CD4-positive, alpha-beta T cell treated with Interferon alpha-2 for 1 hour (primary cell): ENCODE measurements around the gene MEP1B.
A peak's percentile ranks its signal among the peaks of the same experiment; 100 is the strongest.
"Not testable (repeated sequence)": the region's sequence is repeated elsewhere in the genome, so short reads cannot be mapped to it uniquely, and the experiment has no call there.

Source experiments
- DNase-seq, 2 donors: peaks; one replicate each; pipeline ENCODE4 v3.0.0-alpha.2; 2020 to 2022

MEP1B gene

GRCh38 chr18:32189790-32190189 is at the start of gene MEP1B:
Gene MEP1B, plus strand, starts transcription at chr18:32190039. Its CDS starts 32 bp downstream, at chr18:32190071.
- no peak for DNase-seq

- DNase-seq: no peak
Measured at GRCh38 chr18:32148185-32148870, 41.5 kb upstream of the MEP1B start.

GRCh38 chr18:32152705-32153448 is 37.0 kb upstream of the MEP1B start:
- no peak for DNase-seq

GRCh38 chr18:32156855-32157254 is 33.0 kb upstream of the MEP1B start:
- no peak for DNase-seq

- no peak for DNase-seq
Measured at GRCh38 chr18:32157580-32157979, 32.3 kb upstream of the MEP1B start.

- peak; percentile 71 to 76 for DNase-seq
Measured at GRCh38 chr18:32158108-32158624, 31.7 kb upstream of the MEP1B start.

- not testable (repeated sequence) for DNase-seq
Measured at GRCh38 chr18:32158631-32159030, 31.2 kb upstream of the MEP1B start.

- DNase-seq: no peak
Measured at GRCh38 chr18:32160547-32160946, 29.3 kb upstream of the MEP1B start.

GRCh38 chr18:32167980-32168730 is 21.7 kb upstream of the MEP1B start:
- no peak for DNase-seq

GRCh38 chr18:32173654-32174053 is 16.2 kb upstream of the MEP1B start:
- no peak for DNase-seq

GRCh38 chr18:32174719-32175118 is 15.1 kb upstream of the MEP1B start:
- DNase-seq: no peak

GRCh38 chr18:32175265-32175664 is 14.6 kb upstream of the MEP1B start:
- no peak for DNase-seq

- not testable (repeated sequence) for DNase-seq
Measured at GRCh38 chr18:32176745-32177144, 13.1 kb upstream of the MEP1B start.

GRCh38 chr18:32177530-32177929 is 12.3 kb upstream of the MEP1B start:
- DNase-seq: no peak

- no peak for DNase-seq
Measured at GRCh38 chr18:32183503-32183902, 6.3 kb upstream of the MEP1B start.

- DNase-seq: no peak
Measured at GRCh38 chr18:32190209-32190608, 370 bp downstream of the MEP1B start.

- DNase-seq: no peak
Measured at GRCh38 chr18:32195881-32196815, 6.3 kb downstream of the MEP1B start.

- DNase-seq: no peak
Measured at GRCh38 chr18:32200766-32201165, 10.9 kb downstream of the MEP1B start.

- no peak for DNase-seq
Measured at GRCh38 chr18:32201948-32202672, 12.3 kb downstream of the MEP1B start.

GRCh38 chr18:32208023-32208422 is 18.2 kb downstream of the MEP1B start:
- DNase-seq: no peak

- no peak for DNase-seq
Measured at GRCh38 chr18:32208577-32208976, 18.7 kb downstream of the MEP1B start.
